Small intestine (tissue), 7 donors: ENCODE measurements around the gene CYREN. TPM values are rescaled to one million over a fixed set of nuclear protein-coding genes. Genes with fewer than 3 reads are reported as not detected.

ENCODE experiments used
- DNase-seq, 2 donors: peaks; one replicate each; pipeline versions ENCODE4 v3.0.0 to v3.0.0-alpha.2; 2013
- FAIRE-seq: peaks from 2 replicates; lab custom pipeline; 2012; peaks lifted over from hg19 to GRCh38; lab: Jason Lieb, UNC
- H3K27ac ChIP-seq, 3 donors: one replicate each; pipeline ENCODE4 v1.5.1; 2013; ENCODE audit warnings: low read length in 2 of 3, mild to moderate bottlenecking in 2 of 3, control low read depth in 1 of 3, inconsistent platforms in 1 of 3, low read depth in 1 of 3, moderate library complexity in 1 of 3
- H3K27me3 ChIP-seq, 3 donors: one replicate each; pipeline ENCODE4 v1.6.1; 2013; ENCODE audit warnings: low read length in 3 of 3, inconsistent platforms in 1 of 3; ENCODE audit not compliant: control insufficient read depth in 3 of 3, insufficient read depth in 3 of 3
- H3K36me3 ChIP-seq, 3 donors: one replicate each; pipeline ENCODE4 v1.6.1; 2013; ENCODE audit warnings: low read length in 3 of 3, inconsistent platforms in 1 of 3, low read depth in 1 of 3, mild to moderate bottlenecking in 1 of 3, moderate library complexity in 1 of 3; ENCODE audit not compliant: control insufficient read depth in 3 of 3, insufficient read depth in 2 of 3
- H3K4me1 ChIP-seq, 3 donors: one replicate each; pipeline ENCODE4 v1.6.1; 2013; ENCODE audit warnings: low read length in 2 of 3, inconsistent platforms in 1 of 3, low read depth in 1 of 3, mild to moderate bottlenecking in 1 of 3, moderate library complexity in 1 of 3; ENCODE audit not compliant: control insufficient read depth in 3 of 3, insufficient read depth in 2 of 3
- H3K4me3 ChIP-seq, 3 donors: one replicate each; pipeline ENCODE4 v1.5.1; 2013; ENCODE audit warnings: low read length in 3 of 3, control low read depth in 1 of 3, inconsistent platforms in 1 of 3, low read depth in 1 of 3, mild to moderate bottlenecking in 1 of 3, moderate library complexity in 1 of 3
- H3K9me3 ChIP-seq, 2 donors: one replicate each; pipeline ENCODE4 v1.6.1; 2013; ENCODE audit warnings: low read depth in 1 of 2, low read length in 1 of 2; ENCODE audit not compliant: control insufficient read depth in 2 of 2, insufficient read depth in 1 of 2
- WGBS, 3 donors: extraction: QIAGEN DNeasy Blood & Tissue Kit; methylation state at CpG; one replicate each; pipeline ENCODE4 v1.1.7; 2013; 5-methylcytosine and 5-hydroxymethylcytosine counted together
- polyA plus RNA-seq, 4 donors: library from polyadenylated mRNA; stranded (reverse) in 3 of 4; unstranded in 1 of 4; fragments of 200-250 nt in 3 of 4; fragments of 120-200 nt in 1 of 4; gene quantifications; one replicate each; pipeline versions ENCODE4 v1.2.1 to v1.2.3, GENCODE V29; 2013
- donor health status: healthy with polysubstance abuse.
- donor health status: control.
- donor health status: control.
- donor health status: Bipolar disorder and iron deficiency.
- donor health status: healthy.

The CYREN gene
- polyA plus RNA-seq, 4 donors = 26.6 to 33.8 (median 28.9) TPM

DNA sequence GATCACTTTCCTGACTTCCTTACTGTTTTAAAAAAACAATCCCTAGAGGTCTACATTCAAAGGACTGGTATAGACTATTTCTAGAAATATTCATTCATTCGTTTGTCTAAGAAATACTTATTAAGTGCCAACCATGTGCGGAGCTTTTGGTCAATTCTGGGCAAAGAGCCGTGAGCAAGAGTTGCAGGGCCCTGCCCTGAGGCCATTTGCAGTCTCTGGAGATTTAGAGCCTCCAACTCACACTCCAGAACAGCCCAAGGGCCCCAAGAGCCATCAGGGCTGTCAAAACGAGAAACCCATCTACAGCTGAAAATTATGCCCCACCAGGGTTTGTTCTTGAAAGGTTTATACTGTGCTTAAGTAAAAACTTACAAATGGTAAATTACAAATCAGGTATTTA, 24.6 kb upstream of the CYREN start:
- H3K27ac ChIP-seq = no peak overlapping the region

DNA sequence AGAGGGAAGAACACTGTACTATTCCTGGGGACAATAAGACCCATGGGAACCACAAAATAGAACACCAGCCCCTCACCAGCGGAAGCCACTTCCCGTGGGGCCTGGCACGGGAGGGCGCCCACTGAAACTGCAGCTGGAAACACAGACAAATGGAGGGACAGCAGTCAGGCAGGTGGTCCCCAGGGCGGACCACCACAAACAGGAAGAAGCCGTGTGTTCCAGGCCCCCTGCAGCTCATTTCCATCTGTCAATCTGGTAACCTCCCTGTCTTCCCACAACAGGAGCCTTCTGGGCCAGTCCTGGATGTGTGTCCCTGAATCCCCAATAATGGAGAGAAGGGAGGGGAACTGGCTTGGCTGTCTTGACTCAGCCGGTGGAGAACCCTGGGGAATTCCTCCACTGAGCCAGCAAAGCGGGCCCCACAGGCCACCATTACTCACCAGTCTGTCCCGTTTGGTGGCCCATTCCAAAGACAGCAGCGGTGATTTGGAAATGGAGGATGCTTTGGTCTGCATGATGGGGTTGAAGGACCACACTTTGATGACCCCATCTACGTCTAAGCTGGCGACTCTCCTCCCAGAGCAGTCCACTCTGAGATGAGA, 24.1 kb upstream of the CYREN start:
- 87 to 94% (median 92%) methylated on average over 12 of the region's 12 CpGs for WGBS, 3 donors
- FAIRE-seq = no peak
- no peak for DNase-seq

More for the DNA sequence above, 24.6 kb upstream of the CYREN start:
- no peaks in the 10 kb centered on the region for H3K9me3 ChIP-seq
- no peaks in the 10 kb centered on the region for H3K27me3 ChIP-seq
- H3K4me3 ChIP-seq = no peak overlapping the region
- H3K4me1 ChIP-seq = no peaks in the 10 kb centered on the region
- no peak for FAIRE-seq
- 88 to 96% (median 94%) methylated on average over 4 of the region's 4 CpGs for WGBS, 3 donors
- peaks cover 2 to 48% (median 10%) of the 10 kb centered on the region in 3 donors for H3K36me3 ChIP-seq
- no peak for DNase-seq

DNA sequence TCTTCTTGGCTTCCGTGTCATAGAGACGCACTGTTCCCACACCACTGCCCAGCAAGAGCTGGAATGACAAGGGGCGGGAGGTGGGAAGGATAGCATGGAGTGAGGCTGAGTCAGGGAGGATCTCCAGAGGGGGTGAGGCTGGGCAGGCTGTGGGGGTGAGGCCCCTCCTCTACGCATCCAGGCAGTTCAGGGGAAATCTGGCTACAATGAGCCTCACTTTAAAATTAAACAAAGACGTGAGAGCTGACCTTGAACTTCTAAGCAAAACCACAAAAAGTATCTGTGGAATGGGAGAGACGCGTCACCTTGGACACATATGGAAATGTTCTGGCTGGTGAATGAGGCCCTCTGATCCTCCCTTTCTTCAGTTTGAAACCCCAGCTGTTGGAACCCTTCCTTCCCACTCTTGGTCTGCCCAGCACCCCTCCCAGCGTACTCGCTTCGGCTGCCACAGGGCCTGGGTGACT, 23.1 kb upstream of the CYREN start:
- no peak for DNase-seq
- H3K27me3 ChIP-seq = no peaks in the 10 kb centered on the region
- no peak overlapping the region for H3K4me3 ChIP-seq
- 93 to 95% (median 93%) methylated on average over 10 of the region's 10 CpGs for WGBS, 3 donors
- H3K9me3 ChIP-seq = no peaks in the 10 kb centered on the region
- H3K4me1 ChIP-seq = no peaks in the 10 kb centered on the region
- H3K36me3 ChIP-seq = peaks cover 3 to 45% (median 16%) of the 10 kb centered on the region in 3 donors
- H3K27ac ChIP-seq = no peak overlapping the region
- no peak for FAIRE-seq

More for the DNA sequence above, 24.1 kb upstream of the CYREN start:
- peaks cover 2 to 48% (median 10%) of the 10 kb centered on the region in 3 donors for H3K36me3 ChIP-seq
- no peaks in the 10 kb centered on the region for H3K4me1 ChIP-seq
- H3K27ac ChIP-seq = no peak overlapping the region
- no peaks in the 10 kb centered on the region for H3K27me3 ChIP-seq
- no peaks in the 10 kb centered on the region for H3K9me3 ChIP-seq
- H3K4me3 ChIP-seq = no peak overlapping the region

DNA sequence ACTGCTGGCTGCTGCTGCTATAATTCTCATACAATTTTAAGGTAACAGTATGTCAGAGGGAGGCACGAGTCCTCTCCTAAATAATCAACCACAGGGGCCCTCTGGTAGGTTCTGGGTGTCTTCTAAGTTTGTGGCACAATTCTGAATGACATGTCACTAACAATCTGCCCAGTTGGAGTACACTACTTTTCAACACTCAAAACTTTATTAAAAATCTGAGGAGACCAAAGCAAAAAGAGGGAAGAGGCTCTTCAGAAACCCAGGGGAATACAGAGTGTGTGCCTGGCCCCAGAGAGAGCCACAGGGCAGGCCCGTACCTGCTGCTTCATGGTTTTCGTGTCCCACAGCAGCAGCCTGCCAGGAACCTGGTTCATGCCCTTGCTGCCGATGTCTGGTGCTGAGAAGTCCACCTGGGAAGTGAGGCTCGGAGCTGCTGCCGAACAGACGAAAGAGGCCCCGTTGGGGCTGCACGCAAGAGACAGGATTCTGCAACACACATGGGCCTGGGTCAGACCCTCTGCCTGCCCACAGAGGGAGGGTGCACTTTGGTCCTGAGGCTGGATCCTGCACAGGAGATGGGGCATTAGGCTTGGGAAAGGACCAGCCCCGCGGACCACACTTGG, 22.5 kb upstream of the CYREN start:
- H3K4me3 ChIP-seq = no peak overlapping the region

DNA sequence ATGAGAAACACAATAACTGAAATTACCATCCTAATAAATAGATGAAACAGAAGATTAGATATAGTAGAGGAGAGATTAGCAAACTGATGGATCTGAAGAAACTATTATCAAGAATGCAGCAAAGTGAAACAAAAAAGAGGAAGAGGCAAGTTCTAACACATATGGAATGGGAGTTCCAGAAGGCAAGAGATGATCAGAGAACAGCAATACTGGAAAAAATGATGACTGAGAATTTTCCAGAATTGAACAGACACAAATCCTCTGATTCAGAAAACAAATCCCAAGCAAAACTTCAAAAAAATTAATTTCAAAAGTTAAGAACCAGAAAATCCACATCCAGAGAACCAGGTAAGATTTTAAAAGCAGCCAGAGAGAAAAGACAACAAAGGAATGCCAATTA, 20.2 kb upstream of the CYREN start:
- Histone ChIP-seq H3K4me1 (no peaks in the 10 kb centered on the region), H3K9me3 (no peaks in the 10 kb centered on the region), H3K27me3 (no peaks in the 10 kb centered on the region), H3K4me3 (no peak overlapping the region), H3K27ac (no peak overlapping the region), H3K36me3 (peaks cover 12 to 41% (median 12%) of the 10 kb centered on the region in 3 donors)
- FAIRE-seq (no peak), DNase-seq (no peak)

More for the DNA sequence above, 22.5 kb upstream of the CYREN start:
- WGBS, 3 donors = 89 to 95% (median 94%) methylated on average over 11 of the region's 11 CpGs
- DNase-seq (no peak), FAIRE-seq (no peak)
- peaks cover 5 to 49% (median 16%) of the 10 kb centered on the region in 3 donors for H3K36me3 ChIP-seq
- no peaks in the 10 kb centered on the region for H3K4me1 ChIP-seq
- H3K27ac ChIP-seq = no peak overlapping the region
- H3K9me3 ChIP-seq = no peaks in the 10 kb centered on the region
- H3K27me3 ChIP-seq = no peaks in the 10 kb centered on the region

DNA sequence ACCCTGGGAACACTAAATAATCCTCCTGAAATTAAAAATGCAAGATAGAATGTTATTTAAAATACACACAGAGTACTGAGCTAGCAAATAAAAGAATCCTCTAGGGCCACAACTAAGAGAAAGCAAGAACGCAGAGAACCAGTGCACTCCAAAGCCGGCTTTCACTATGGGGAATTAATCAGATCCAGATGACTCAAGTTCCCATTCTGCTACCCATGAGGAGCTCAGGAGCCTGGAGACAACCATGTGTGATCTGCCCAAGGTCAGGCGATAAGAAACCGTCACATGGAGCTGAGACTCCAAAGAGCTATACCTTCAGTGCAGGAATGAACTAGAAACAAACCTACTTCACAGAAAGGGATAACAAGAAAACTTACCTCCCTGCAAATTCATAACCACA, 19.5 kb upstream of the CYREN start:
- H3K4me1 ChIP-seq = no peaks in the 10 kb centered on the region
- no peak for DNase-seq
- H3K9me3 ChIP-seq = no peaks in the 10 kb centered on the region
- H3K27ac ChIP-seq = no peak overlapping the region
- WGBS, 3 donors = 90 to 95% (median 94%) methylated on average over 4 of the region's 4 CpGs
- peaks cover 12 to 45% (median 14%) of the 10 kb centered on the region in 3 donors for H3K36me3 ChIP-seq
- no peak for FAIRE-seq
- H3K27me3 ChIP-seq = no peaks in the 10 kb centered on the region
- H3K4me3 ChIP-seq = no peak overlapping the region

DNA sequence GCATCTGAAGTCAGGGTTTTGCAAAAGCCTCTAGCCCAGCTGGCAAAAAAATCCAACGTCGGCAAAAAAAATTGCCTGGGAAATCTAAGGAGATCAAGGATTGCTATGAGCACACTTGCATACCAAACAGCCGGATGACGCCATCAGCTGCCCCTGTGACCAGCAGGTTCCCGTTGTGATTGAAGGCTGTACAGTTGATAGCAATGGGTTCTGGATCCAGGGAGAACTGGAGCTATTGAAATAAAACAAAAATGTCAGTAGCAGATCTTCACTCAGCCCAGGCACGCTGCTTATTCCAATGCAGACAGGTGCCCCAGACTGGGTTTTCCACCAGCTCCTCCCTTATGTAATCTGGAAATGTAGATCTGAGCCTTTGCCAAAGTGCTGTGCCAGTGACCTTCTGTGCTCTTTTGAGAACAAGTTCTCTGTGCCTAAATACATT, 18.7 kb upstream of the CYREN start:
- 92 to 98% (median 94%) methylated on average over 6 of the region's 6 CpGs for WGBS, 3 donors
- H3K4me3 ChIP-seq = no peak overlapping the region
- DNase-seq (no peak), FAIRE-seq (no peak)
- no peak overlapping the region for H3K27ac ChIP-seq
- H3K27me3 ChIP-seq = no peaks in the 10 kb centered on the region
- peaks cover 0 to 3% of the 10 kb centered on the region in 2 donors for H3K9me3 ChIP-seq
- H3K36me3 ChIP-seq = peaks cover 12 to 43% (median 14%) of the 10 kb centered on the region in 3 donors
- no peaks in the 10 kb centered on the region for H3K4me1 ChIP-seq

DNA sequence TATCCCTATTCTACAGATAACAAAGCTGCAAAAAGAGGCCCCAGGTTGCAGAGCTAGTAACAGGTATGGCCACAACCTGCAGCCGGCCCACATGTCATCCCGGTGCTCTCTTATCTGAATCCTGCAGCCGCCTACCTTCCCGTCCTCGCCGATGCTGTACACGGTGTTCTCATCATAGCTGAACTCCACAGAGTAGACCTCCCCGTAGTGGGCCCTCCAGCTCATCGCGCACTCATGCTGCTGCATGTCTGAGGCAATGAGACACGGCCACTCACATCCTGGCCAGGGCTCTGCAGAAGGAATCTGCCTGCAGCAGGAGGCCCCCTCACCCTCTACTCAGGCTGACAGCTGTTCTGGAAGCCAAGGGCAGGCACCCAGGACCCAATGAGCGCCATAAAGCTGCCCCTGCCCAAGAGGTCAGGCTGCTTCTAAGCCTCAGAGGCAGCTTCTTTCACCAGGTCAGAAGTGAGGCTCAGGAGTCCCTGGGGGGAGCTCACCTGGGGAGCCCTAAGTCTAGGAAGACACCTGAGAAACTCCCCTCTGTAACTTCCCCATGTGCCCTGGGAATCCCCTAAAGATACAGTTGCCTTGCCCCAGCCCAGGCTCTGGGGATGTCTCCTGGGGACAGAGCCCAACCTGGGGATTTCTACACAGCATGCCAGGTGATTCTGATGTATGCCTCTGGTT, 17.9 kb upstream of the CYREN start:
- Histone ChIP-seq H3K4me3 (no peak overlapping the region), H3K27ac (no peak overlapping the region), H3K36me3 (peaks cover 12 to 43% (median 14%) of the 10 kb centered on the region in 3 donors), H3K4me1 (no peaks in the 10 kb centered on the region), H3K9me3 (peaks cover 0 to 6% of the 10 kb centered on the region in 2 donors), H3K27me3 (no peaks in the 10 kb centered on the region)
- DNase-seq = no peak
- WGBS, 3 donors = 92 to 95% (median 94%) methylated on average over 12 of the region's 12 CpGs
- FAIRE-seq = no peak
